Bronchial epithelial cell (primary cell): ENCODE data around the gene TUBB2A. TPM values are rescaled to one million over a fixed set of nuclear protein-coding genes. Genes with fewer than 3 reads are reported as not detected.
"Not testable (repeated sequence)": the region's sequence is repeated elsewhere in the genome, so short reads cannot be mapped to it uniquely, and the experiment has no call there.

Experiments used
- DNase-seq: peaks from one replicate; pipeline ENCODE4 v3.0.0-alpha.2; 2010; ENCODE audit warnings: low read depth
- FAIRE-seq: peaks from 2 replicates; lab custom pipeline; 2011; peaks lifted over from hg19 to GRCh38; lab: Jason Lieb, UNC
- H3K27me3 ChIP-seq: 2 replicates; pipeline ENCODE4 v1.5.1; 2011; ENCODE audit warnings: low read length; ENCODE audit not compliant: control insufficient read depth, insufficient read depth
- H3K36me3 ChIP-seq: 2 replicates; pipeline ENCODE4 v1.5.1; 2011; ENCODE audit warnings: low read length; ENCODE audit not compliant: control insufficient read depth, insufficient read depth
- H3K4me3 ChIP-seq: 2 replicates; pipeline ENCODE4 v1.5.1; 2011; ENCODE audit warnings: mild to moderate bottlenecking, low read depth, low read length, control low read depth
- total RNA-seq: library from RNA; depleted of rRNA; stranded (reverse); fragments of >200 nt; gene quantifications from 2 replicates; pipeline ENCODE4 v1.2.1, GENCODE V29; 2014
- TF ChIP-seq, protein P1 (sequence below): IDR thresholded peaks from 2 replicates; pipeline ENCODE4 v1.5.1; 2011; ENCODE audit warnings: mild to moderate bottlenecking, moderate library complexity, low read length, control low read depth, inconsistent platforms; ENCODE audit not compliant: insufficient read depth, severe bottlenecking

The TUBB2A gene
- total RNA-seq, 1 donor from 2014 or later = 25.3 TPM

DNA sequence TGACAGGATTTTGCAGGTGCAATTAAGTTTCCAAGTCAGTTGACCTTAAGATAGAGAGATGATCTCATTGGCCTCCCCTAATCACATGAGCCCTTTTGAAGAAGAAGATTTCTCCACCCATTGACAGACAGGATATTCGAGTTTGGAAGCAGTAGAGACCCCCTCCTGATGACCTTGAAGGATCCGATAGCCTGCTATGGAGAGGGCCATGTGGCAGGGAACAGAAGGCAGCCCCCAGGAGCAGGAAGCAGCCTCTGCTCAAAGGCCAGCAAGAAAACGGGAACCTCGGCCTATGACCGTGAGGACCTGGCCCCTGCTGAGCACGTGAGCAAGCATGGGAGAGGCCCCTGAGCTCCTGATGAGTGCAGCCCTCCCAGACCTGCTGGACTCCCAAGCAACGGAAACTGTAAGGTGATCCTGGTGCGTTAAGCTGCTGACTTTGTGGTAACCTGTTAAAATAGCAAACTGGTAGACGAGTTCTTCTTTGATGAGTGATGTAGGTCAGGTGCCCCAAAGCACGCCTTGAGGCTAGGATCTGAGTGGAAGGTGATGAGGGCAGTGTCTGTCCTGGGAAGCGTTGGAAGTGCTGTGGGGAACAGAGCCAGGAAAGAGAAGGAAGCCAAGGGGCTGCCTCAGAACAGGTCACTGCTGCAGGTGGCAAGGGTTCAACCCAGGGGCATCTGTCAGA is 18.5 kb upstream of the TUBB2A start:
- Histone ChIP-seq H3K4me3 (no peak overlapping the region), H3K36me3 (no peaks in the 10 kb centered on the region), H3K27me3 (no peaks in the 10 kb centered on the region)
- DNase-seq (no peak), FAIRE-seq (no peak)
- TF ChIP-seq, protein P1, sequence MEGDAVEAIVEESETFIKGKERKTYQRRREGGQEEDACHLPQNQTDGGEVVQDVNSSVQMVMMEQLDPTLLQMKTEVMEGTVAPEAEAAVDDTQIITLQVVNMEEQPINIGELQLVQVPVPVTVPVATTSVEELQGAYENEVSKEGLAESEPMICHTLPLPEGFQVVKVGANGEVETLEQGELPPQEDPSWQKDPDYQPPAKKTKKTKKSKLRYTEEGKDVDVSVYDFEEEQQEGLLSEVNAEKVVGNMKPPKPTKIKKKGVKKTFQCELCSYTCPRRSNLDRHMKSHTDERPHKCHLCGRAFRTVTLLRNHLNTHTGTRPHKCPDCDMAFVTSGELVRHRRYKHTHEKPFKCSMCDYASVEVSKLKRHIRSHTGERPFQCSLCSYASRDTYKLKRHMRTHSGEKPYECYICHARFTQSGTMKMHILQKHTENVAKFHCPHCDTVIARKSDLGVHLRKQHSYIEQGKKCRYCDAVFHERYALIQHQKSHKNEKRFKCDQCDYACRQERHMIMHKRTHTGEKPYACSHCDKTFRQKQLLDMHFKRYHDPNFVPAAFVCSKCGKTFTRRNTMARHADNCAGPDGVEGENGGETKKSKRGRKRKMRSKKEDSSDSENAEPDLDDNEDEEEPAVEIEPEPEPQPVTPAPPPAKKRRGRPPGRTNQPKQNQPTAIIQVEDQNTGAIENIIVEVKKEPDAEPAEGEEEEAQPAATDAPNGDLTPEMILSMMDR = no peak

DNA sequence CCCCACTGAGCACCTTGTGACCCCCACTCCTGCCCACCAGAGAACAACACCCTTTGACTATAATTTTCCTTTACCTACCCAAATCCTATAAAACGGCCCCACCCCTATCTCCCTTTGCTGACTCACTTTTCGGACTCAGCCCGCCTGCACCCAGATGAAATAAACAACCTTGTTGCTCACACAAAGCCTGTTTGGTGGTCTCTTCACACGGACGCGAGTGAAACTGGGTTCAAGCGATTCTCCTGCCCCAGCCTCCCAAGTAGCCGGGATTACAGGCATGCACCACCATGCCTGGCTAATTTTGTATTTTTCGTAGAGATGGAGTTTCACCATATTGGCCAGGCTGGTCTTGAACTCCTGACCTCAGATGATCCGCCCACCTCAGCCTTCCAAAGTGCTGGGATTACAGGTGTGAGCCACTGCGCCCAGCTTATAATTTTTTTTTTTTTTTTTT is 16.3 kb upstream of the TUBB2A start:
- H3K4me3 ChIP-seq, H3K27me3 ChIP-seq, DNase-seq, H3K36me3 ChIP-seq, FAIRE-seq: not testable (repeated sequence)

DNA sequence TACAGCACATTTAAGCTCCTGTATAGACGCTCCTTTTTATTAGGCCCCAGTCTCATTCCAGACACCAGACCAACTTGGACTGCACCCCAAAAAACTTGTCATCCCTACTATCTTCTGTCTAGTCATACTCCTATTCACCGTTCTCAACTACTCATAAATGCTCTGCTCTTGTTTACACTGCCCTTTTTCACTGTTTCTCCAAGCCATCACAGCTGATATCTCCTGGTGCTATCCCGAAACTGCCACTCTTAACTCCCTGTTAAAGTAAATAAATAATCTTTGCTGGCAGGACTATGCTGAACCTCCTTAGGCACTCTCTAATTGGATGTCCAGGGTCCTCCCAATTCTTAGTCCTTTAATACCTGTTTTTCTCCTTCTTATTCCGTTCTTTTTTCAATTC is 15.4 kb upstream of the TUBB2A start:
- not testable (repeated sequence) for DNase-seq, FAIRE-seq, H3K4me3 ChIP-seq, H3K36me3 ChIP-seq, H3K27me3 ChIP-seq

DNA sequence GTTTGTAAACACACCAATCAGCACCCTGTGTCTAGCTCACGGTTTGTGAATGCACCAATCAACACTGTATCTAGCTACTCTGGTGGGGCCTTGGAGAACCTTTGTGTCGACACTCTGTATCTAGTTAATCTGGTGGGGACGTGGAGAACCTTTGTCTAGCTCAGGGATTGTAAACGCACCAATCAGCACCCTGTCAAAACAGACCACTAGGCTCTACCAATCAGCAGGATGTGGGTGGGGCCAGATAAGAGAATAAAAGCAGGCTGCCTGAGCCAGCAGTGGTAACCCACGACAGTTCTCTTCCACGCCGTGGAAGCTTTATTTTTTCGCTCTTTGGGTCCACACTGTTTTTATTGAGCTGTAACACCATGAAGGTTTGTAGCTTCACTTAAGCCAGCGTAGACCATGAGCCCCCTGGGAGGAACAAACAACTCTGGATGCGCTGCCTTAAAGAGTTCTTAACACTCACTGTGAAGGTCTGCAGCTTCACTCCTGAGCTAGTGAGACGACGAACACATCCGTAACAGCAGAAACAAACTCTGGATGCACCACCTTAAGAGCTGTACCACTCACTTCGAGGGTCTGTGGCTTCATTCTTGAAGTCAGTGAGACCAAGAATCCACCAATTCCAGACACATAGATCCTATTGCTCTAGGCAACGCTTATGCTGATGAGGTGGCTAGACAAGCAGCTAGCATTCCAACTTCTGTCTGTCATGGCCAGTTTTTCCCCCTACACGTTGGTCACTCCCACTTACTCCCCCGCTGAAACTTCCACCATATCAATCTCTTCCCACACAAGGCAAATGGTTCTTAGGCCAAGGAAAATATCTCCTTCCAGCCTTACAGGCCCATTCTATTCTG is 14.2 kb upstream of the TUBB2A start:
- H3K36me3 ChIP-seq, H3K4me3 ChIP-seq, DNase-seq, H3K27me3 ChIP-seq, FAIRE-seq: not testable (repeated sequence)

DNA sequence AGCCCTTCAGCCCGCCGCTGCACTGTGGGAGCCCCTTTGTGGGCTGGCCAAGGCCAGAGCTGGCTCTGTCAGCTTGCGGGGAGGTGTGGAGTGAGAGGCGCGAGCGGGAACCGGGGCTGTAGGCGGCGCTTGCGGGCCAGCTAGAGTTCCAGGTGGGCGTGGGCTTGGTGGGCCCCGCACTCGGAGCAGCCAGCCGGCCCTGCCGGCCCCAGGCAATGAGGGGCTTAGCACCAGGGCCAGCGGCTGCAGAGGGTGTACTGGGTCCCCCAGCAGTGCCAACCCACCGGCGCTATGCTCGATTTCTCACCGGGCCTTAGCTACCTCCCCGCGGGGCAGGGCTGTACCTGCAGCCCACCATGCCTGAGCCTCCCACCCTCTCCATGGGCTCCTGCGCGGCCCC is 13.3 kb upstream of the TUBB2A start:
- FAIRE-seq, H3K27me3 ChIP-seq, DNase-seq, H3K36me3 ChIP-seq, H3K4me3 ChIP-seq: not testable (repeated sequence)

DNA sequence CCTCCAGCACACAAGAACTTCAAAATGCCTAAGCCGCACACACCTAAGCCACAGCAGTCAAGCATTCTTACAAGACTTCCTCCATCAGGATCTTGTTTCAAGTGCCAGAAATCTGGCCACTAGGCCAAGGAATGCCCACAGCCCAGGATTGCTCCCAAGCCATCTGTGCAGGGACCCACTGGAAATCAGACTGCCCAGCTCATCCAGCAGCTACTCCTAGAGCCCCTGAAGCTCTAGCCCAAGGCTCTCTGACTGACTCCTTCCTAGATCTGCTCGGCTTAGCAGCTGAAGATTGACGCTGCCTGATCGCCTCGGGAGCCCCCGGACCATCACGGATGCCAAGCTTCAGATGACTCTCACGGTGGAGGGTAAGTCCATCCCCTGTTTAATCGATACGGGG is 10.7 kb upstream of the TUBB2A start:
- DNase-seq, H3K4me3 ChIP-seq, H3K27me3 ChIP-seq, FAIRE-seq, H3K36me3 ChIP-seq: not testable (repeated sequence)

DNA sequence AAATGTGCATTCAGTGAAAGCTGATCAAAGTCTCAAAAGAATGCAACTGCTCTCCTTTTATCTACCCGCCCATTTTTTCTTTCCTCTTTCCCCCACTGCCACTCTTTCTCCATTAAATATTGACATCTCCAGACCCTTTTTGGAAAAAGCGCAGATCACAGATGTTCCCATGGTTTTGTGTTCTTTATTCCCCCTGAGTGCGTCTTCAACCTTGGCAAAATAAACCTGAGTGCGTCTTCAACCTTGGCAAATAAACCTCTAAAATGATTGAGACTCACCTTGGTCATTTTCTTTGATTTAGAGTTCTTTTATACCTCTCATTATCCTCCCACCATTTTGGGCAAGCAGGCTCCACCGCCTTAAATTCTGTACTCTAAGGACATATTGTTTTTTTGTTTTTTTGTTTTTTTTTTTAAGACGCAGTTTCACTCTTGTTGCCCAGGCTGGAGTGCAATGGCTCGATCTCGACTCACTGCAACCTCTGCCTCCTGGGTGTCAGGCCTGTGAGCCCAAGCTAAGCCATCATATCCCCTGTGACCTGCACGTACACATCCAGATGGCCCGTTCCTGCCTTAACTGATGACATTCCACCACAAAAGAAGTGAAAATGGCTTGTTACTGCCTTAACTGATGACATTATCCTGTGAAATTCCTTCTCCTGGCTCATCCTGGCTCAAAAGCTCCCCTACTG is 9.3 kb upstream of the TUBB2A start:
- H3K4me3 ChIP-seq, H3K36me3 ChIP-seq, DNase-seq, H3K27me3 ChIP-seq, FAIRE-seq: not testable (repeated sequence)

DNA sequence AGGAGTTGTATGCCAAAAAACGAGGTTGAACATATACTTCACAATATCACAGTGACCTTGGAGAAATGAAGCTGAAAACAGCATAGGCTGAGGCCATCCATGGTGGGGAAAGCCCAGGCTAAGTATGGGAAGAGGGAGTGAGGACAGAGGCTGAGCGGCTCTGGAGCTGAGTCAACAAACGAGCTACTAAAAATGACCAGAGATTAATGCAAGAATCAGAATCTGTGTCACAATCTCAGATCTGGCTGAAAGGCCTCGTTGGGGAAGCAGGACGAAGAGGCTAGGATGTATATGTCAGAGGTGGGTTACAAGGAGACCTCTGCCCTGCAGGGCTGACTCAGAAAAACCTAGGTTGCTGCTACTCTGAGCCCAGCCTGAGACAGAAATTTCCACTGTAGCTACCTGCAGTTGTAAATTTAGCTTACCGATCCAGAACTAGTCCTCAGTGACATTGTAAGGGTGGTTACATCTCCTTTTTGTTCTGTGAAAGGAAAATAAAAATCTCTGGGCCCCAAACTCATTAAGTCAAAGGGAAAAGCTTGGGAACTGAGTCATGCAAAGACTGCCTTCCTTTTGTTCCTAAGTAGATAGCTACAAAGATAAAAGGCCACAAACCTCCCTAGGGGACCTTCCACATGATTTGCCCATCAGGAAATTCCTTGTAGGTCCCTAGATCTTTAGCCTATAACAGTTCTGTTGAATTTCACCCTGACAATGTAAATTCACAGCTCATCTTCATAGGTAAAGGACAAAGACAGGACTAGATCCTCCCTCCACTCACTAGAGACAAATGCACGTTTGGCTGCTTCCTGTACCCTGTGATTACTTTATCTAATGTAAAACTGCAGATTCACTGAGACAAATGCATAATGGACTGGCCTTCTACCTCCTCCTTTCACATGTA is 8.5 kb upstream of the TUBB2A start:
- no peak for FAIRE-seq
- TF ChIP-seq, protein P1 = no peak
- DNase-seq = no peak
- no peaks in the 10 kb centered on the region for H3K27me3 ChIP-seq
- H3K4me3 ChIP-seq = no peak overlapping the region
- no peaks in the 10 kb centered on the region for H3K36me3 ChIP-seq
